HUES6 (cell line): ENCODE measurements around the gene LAMA2.

ENCODE experiments used
- H3K27ac ChIP-seq: 2 replicates; pipeline ENCODE4 v1.7.0; 2013; ENCODE audit warnings: low read depth, mild to moderate bottlenecking, low read length, inconsistent platforms
- H3K27me3 ChIP-seq: 2 replicates; pipeline ENCODE4 v1.6.1; 2013; ENCODE audit warnings: low read length; ENCODE audit not compliant: control insufficient read depth, insufficient read depth
- H3K36me3 ChIP-seq: 2 replicates; pipeline ENCODE4 v1.6.1; 2013; ENCODE audit warnings: low read length; ENCODE audit not compliant: control insufficient read depth, insufficient read depth
- H3K4me1 ChIP-seq: 2 replicates; pipeline ENCODE4 v1.6.1; 2013; ENCODE audit warnings: low read length; ENCODE audit not compliant: control insufficient read depth, insufficient read depth
- H3K4me3 ChIP-seq: 2 replicates; pipeline ENCODE4 v1.5.1; 2013; ENCODE audit warnings: low read depth, low read length
- H3K9ac ChIP-seq: one replicate; pipeline ENCODE4 v1.6.1; 2013; ENCODE audit warnings: mild to moderate bottlenecking, low read length
- H3K9me3 ChIP-seq: 2 replicates; pipeline ENCODE4 v1.6.1; 2013; ENCODE audit warnings: low read depth, low read length; ENCODE audit not compliant: control insufficient read depth, insufficient read depth

LAMA2 gene

GRCh38 chr6:128874863-128875262 lies 8.1 kb upstream of the LAMA2 start:
- H3K9ac ChIP-seq: no peak overlapping the region
- no peaks in the 10 kb centered on the region for H3K9me3 ChIP-seq
- H3K4me1 ChIP-seq: no peaks in the 10 kb centered on the region
- H3K27ac ChIP-seq: no peak overlapping the region
- no peak overlapping the region for H3K4me3 ChIP-seq
- H3K36me3 ChIP-seq: no peaks in the 10 kb centered on the region
- no peaks in the 10 kb centered on the region for H3K27me3 ChIP-seq

- peaks cover 11% of the 10 kb centered on the region for H3K4me1 ChIP-seq
- H3K4me3 ChIP-seq: peak overlapping the region; percentile 63
- H3K9me3 ChIP-seq: no peaks in the 10 kb centered on the region
- H3K27me3 ChIP-seq: no peaks in the 10 kb centered on the region
- H3K9ac ChIP-seq: peak overlapping the region; percentile 42
- H3K27ac ChIP-seq: no peak overlapping the region
- H3K36me3 ChIP-seq: no peaks in the 10 kb centered on the region
Observed at GRCh38 chr6:128882560-128882959, 378 bp upstream of the LAMA2 start.

- Histone ChIP-seq H3K4me1 (peaks cover 17% of the 10 kb centered on the region), H3K4me3 (peak overlapping the region; percentile 63), H3K27me3 (no peaks in the 10 kb centered on the region), H3K27ac (no peak overlapping the region), H3K9me3 (no peaks in the 10 kb centered on the region), H3K9ac (no peak overlapping the region), H3K36me3 (no peaks in the 10 kb centered on the region)
Observed at GRCh38 chr6:128883906-128884305, 968 bp downstream of the LAMA2 start.

GRCh38 chr6:128885381-128885780 lies 2.4 kb downstream of the LAMA2 start:
- Histone ChIP-seq H3K9ac (no peak overlapping the region), H3K27me3 (no peaks in the 10 kb centered on the region), H3K9me3 (no peaks in the 10 kb centered on the region), H3K4me1 (peaks cover 17% of the 10 kb centered on the region), H3K36me3 (no peaks in the 10 kb centered on the region), H3K4me3 (no peak overlapping the region), H3K27ac (no peak overlapping the region)

DNA sequence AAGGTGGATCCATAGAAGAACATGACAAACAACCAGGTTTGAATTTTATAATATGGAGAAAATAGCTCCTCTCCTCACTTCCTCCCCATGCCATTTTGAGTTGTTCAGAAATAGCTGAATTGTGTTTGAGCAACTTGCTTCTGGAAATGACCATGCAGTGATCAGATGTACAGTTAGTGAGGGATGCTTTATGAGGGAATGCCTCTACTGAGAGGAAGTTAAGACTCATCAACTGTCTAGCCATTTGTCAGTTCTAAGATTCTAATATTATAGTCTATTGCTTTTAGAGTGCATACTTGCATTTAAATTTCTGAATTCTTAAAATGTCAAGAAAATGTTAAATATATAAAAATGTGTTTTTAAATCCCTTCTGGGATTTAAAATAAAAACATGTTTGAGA lies 3.8 kb downstream of the LAMA2 start:
- H3K4me1 ChIP-seq: peaks cover 17% of the 10 kb centered on the region
- no peaks in the 10 kb centered on the region for H3K9me3 ChIP-seq
- H3K9ac ChIP-seq: no peak overlapping the region
- no peak overlapping the region for H3K4me3 ChIP-seq
- H3K27ac ChIP-seq: no peak overlapping the region
- no peaks in the 10 kb centered on the region for H3K36me3 ChIP-seq
- H3K27me3 ChIP-seq: no peaks in the 10 kb centered on the region

DNA sequence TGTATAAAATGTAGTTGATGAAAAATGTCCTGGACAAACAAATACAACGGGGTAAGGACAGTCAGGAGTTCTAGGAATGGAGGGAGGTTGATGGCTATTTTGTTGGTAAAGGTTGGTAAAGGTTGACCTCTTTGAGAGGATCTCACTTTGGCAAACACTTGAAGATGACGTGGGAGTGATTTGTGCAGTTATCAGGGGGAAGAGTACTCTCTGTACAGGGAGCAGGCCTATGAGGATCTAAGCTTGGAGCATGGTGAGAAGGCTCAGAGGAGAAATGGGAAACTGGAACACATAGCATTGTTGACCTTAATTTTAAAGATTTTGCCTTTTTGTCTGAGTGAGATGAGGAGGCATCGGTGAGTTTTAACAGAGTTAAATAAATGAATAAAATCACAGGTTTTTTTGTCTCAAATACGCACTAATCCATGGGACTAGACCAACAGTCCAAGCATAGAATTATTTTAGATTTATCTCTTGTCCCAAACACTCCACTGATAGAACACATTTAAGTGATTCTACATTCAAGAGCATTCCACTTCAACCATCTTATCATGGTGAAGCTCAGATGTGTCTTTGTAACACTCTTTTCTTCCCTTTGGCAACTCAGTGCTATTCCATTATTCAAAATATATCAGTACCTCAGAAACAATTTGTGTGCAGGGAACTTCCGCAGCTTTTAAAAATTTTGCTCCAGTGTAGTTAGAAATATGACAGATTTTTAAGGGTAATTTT lies 5.7 kb downstream of the LAMA2 start:
- Histone ChIP-seq H3K9ac (no peak overlapping the region), H3K4me3 (no peak overlapping the region), H3K9me3 (no peaks in the 10 kb centered on the region), H3K36me3 (no peaks in the 10 kb centered on the region), H3K27ac (no peak overlapping the region), H3K4me1 (peaks cover 6% of the 10 kb centered on the region), H3K27me3 (no peaks in the 10 kb centered on the region)

GRCh38 chr6:128889870-128890269 lies 6.9 kb downstream of the LAMA2 start:
- H3K9ac ChIP-seq: no peak overlapping the region
- no peaks in the 10 kb centered on the region for H3K36me3 ChIP-seq
- no peaks in the 10 kb centered on the region for H3K27me3 ChIP-seq
- H3K27ac ChIP-seq: no peak overlapping the region
- no peaks in the 10 kb centered on the region for H3K9me3 ChIP-seq
- H3K4me1 ChIP-seq: peaks cover 6% of the 10 kb centered on the region; the same call in 1 of the 2 replicates
- no peak overlapping the region for H3K4me3 ChIP-seq

- H3K4me1 ChIP-seq: peaks cover 6% of the 10 kb centered on the region; the same call in 1 of the 2 replicates
- H3K9ac ChIP-seq: no peak overlapping the region
- H3K36me3 ChIP-seq: no peaks in the 10 kb centered on the region
- no peaks in the 10 kb centered on the region for H3K27me3 ChIP-seq
- H3K9me3 ChIP-seq: no peaks in the 10 kb centered on the region
- no peak overlapping the region for H3K4me3 ChIP-seq
- no peak overlapping the region for H3K27ac ChIP-seq
Observed at GRCh38 chr6:128892079-128892478, 9.1 kb downstream of the LAMA2 start.

GRCh38 chr6:128899341-128900050 lies 16.6 kb downstream of the LAMA2 start:
- Histone ChIP-seq H3K36me3 (no peaks in the 10 kb centered on the region), H3K4me3 (no peak overlapping the region), H3K27me3 (no peaks in the 10 kb centered on the region), H3K9me3 (no peaks in the 10 kb centered on the region), H3K9ac (no peak overlapping the region), H3K4me1 (no peaks in the 10 kb centered on the region), H3K27ac (no peak overlapping the region)

DNA sequence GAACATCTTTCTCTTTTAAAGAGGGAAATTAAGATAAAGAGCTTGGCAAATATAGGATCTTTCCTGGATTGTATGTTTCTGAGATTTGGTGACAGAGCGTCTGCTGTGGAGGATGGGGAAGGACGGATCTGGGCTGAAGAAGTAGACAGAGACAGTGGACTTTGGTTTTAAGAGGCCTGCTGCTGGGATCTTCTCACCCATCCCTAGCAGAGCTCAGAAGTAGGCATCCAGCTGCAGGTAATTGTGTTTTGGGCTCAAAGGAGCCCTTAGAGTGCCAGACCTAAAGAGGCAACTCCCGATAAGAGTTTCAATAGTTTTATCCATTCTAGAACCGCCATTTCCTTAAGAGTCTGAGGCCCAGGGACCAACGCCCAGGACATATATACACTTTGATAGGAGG lies 20.8 kb downstream of the LAMA2 start:
- H3K36me3 ChIP-seq: no peaks in the 10 kb centered on the region

GRCh38 chr6:128914051-128914450 lies 31.1 kb downstream of the LAMA2 start:
- H3K36me3 ChIP-seq: no peaks in the 10 kb centered on the region
- no peaks in the 10 kb centered on the region for H3K9me3 ChIP-seq
- H3K27ac ChIP-seq: no peak overlapping the region
- no peak overlapping the region for H3K9ac ChIP-seq
- H3K27me3 ChIP-seq: no peaks in the 10 kb centered on the region
- H3K4me3 ChIP-seq: no peak overlapping the region
- peaks cover 3% of the 10 kb centered on the region; the same call in 1 of the 2 replicates for H3K4me1 ChIP-seq

More for the DNA sequence above, 20.8 kb downstream of the LAMA2 start:
- Histone ChIP-seq H3K9ac (no peak overlapping the region), H3K27ac (no peak overlapping the region), H3K4me1 (no peaks in the 10 kb centered on the region), H3K9me3 (no peaks in the 10 kb centered on the region), H3K4me3 (no peak overlapping the region), H3K27me3 (no peaks in the 10 kb centered on the region)
